ENCODE results near the gene FOXA2.

The FOXA2 gene

DNA sequence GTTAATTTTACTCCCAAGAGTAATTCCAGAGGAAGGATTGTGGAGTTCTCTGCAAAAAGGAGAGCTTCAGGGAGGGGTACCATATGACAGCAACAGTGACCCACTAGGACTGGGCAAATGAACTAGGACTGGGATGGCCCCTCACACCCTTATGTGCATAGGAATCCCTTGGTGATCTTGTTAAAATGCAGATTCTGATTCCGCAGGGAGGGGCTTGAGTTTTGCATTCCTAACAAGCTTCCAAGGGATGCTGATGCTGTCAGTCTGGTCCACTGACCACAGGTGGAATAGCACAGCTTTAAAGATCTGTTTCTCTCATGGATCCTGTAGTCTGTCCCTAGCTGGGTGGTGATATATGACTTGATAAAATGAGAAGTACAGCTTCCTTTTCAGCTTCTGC is 6.3 kb upstream of the FOXA2 start:
- no peaks in the 10 kb centered on the region for H3K79me1 ChIP-seq (ENCODE audit: low read length)
- no peaks in the 10 kb centered on the region for H3K79me2 ChIP-seq (ENCODE audit: control insufficient read depth, insufficient read depth, low read length)
- no peaks in the 10 kb centered on the region for H3K36me3 ChIP-seq (ENCODE audit: control insufficient read depth, insufficient read depth, low read length)
- H3K9ac ChIP-seq (ENCODE audit: low read length) = no peak overlapping the region
- H4K5ac ChIP-seq (ENCODE audit: low read length) = no peak overlapping the region
- no peak overlapping the region for H2BK120ac ChIP-seq (ENCODE audit: low read depth, low read length)
- no CpG with 5 or more reads among the region's 1 CpG for WGBS (ENCODE audit: extremely low coverage, insufficient coverage, low lambda C conversion rate)
- no peak overlapping the region for H2BK15ac ChIP-seq (replicated peaks; ENCODE audit: low read depth)
- no peak overlapping the region for H3K4ac ChIP-seq (ENCODE audit: low read depth, low read length)
- H3K27me3 ChIP-seq (ENCODE audit: insufficient read depth, low read length, poor library complexity) = peaks cover 22% of the 10 kb centered on the region
- no peak overlapping the region for H4K8ac ChIP-seq (ENCODE audit: low read depth, low read length)
- no peak overlapping the region for H3K18ac ChIP-seq (ENCODE audit: low read length)
- no peak overlapping the region for H3K56ac ChIP-seq (ENCODE audit: low read length)
- peak; percentile 45 for DNase-seq
- no peak overlapping the region for H2BK5ac ChIP-seq (ENCODE audit: low read length)
- no peak overlapping the region for H2AK5ac ChIP-seq (ENCODE audit: low read length)
- no peak overlapping the region for H3K4me3 ChIP-seq (ENCODE audit: low read length)
- H3K27ac ChIP-seq (ENCODE audit: low read depth, low read length) = no peak overlapping the region
- H3K23ac ChIP-seq (ENCODE audit: low read length) = no peak overlapping the region
- no peak overlapping the region for H3K4me2 ChIP-seq (ENCODE audit: low read length)
- H3K4me1 ChIP-seq (ENCODE audit: control insufficient read depth, low read depth, low read length) = no peaks in the 10 kb centered on the region

DNA sequence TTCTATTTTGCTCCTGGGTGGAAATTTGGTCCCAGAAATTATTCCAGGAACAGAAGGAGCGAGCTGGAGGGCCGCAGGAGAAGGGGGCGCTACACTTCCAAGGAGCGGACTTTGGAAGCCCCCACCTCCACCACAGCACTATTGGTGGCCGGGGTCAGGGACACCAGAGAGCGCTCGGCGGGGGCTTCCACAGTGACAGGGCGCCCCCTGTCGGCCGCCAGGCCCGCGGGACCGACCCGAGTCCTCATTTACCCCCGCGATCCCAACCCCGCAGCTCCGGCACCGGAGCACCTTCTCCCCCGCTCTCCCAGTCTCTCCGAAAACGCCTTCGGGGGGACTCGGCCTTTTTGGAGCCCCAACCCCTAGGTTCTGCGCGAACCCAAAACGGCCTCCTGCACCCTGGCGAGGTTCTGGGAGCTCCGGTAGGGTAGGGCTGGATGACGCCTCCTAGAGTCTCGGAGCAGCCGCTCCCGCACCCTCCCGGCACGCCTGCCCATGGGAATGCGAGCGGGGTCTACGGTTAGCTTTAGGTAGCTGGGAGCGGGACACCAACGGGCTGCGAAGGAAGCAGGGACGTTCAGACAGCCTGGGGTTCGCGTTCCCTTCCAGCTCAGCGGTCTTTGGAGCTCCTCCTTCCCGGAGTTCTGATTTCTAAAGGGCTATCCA is 2.4 kb upstream of the FOXA2 start:
- no peak overlapping the region for H3K18ac ChIP-seq (ENCODE audit: low read length)
- no peaks in the 10 kb centered on the region for H3K36me3 ChIP-seq (ENCODE audit: control insufficient read depth, insufficient read depth, low read length)
- peak overlapping the region; percentile 11 for H3K4me2 ChIP-seq (ENCODE audit: low read length)
- H3K4ac ChIP-seq (ENCODE audit: low read depth, low read length) = no peak overlapping the region
- H2BK5ac ChIP-seq (ENCODE audit: low read length) = no peak overlapping the region
- no peak overlapping the region for H2BK120ac ChIP-seq (ENCODE audit: low read depth, low read length)
- no CpG with 5 or more reads among the region's 47 CpGs for WGBS (ENCODE audit: extremely low coverage, insufficient coverage, low lambda C conversion rate)
- H2BK15ac ChIP-seq (replicated peaks; ENCODE audit: low read depth) = no peak overlapping the region
- H3K79me1 ChIP-seq (ENCODE audit: low read length) = no peaks in the 10 kb centered on the region
- H3K56ac ChIP-seq (ENCODE audit: low read length) = peak overlapping the region; percentile 71
- H4K8ac ChIP-seq (ENCODE audit: low read depth, low read length) = no peak overlapping the region
- H4K5ac ChIP-seq (ENCODE audit: low read length) = no peak overlapping the region
- H3K4me1 ChIP-seq (ENCODE audit: control insufficient read depth, low read depth, low read length) = no peaks in the 10 kb centered on the region
- H3K79me2 ChIP-seq (ENCODE audit: control insufficient read depth, insufficient read depth, low read length) = no peaks in the 10 kb centered on the region
- peak; percentile 75 for DNase-seq
- peaks cover 43% of the 10 kb centered on the region for H3K27me3 ChIP-seq (ENCODE audit: insufficient read depth, low read length, poor library complexity)
- H3K9ac ChIP-seq (ENCODE audit: low read length) = peak overlapping the region; percentile 45
- H3K23ac ChIP-seq (ENCODE audit: low read length) = no peak overlapping the region
- H3K27ac ChIP-seq (ENCODE audit: low read depth, low read length) = no peak overlapping the region
- H2AK5ac ChIP-seq (ENCODE audit: low read length) = no peak overlapping the region
- no peak overlapping the region for H3K4me3 ChIP-seq (ENCODE audit: low read length)

GRCh38 chr20:22585786-22586493 is 1.6 kb upstream of the FOXA2 start:
- no peaks in the 10 kb centered on the region for H3K36me3 ChIP-seq (ENCODE audit: control insufficient read depth, insufficient read depth, low read length)
- peak overlapping the region; percentile 19 for H3K56ac ChIP-seq (ENCODE audit: low read length)
- DNase-seq = no peak
- no peak overlapping the region for H4K5ac ChIP-seq (ENCODE audit: low read length)
- WGBS (ENCODE audit: extremely low coverage, insufficient coverage, low lambda C conversion rate) = no CpG with 5 or more reads among the region's 29 CpGs
- no peak overlapping the region for H3K23ac ChIP-seq (ENCODE audit: low read length)
- peaks cover 51% of the 10 kb centered on the region for H3K27me3 ChIP-seq (ENCODE audit: insufficient read depth, low read length, poor library complexity)
- no peak overlapping the region for H3K4me3 ChIP-seq (ENCODE audit: low read length)
- no peak overlapping the region for H2BK120ac ChIP-seq (ENCODE audit: low read depth, low read length)
- no peak overlapping the region for H3K18ac ChIP-seq (ENCODE audit: low read length)
- no peak overlapping the region for H3K4me2 ChIP-seq (ENCODE audit: low read length)
- no peaks in the 10 kb centered on the region for H3K79me1 ChIP-seq (ENCODE audit: low read length)
- no peak overlapping the region for H2BK15ac ChIP-seq (replicated peaks; ENCODE audit: low read depth)
- no peak overlapping the region for H2BK5ac ChIP-seq (ENCODE audit: low read length)
- no peaks in the 10 kb centered on the region for H3K4me1 ChIP-seq (ENCODE audit: control insufficient read depth, low read depth, low read length)
- no peaks in the 10 kb centered on the region for H3K79me2 ChIP-seq (ENCODE audit: control insufficient read depth, insufficient read depth, low read length)
- H2AK5ac ChIP-seq (ENCODE audit: low read length) = no peak overlapping the region
- no peak overlapping the region for H3K27ac ChIP-seq (ENCODE audit: low read depth, low read length)
- no peak overlapping the region for H3K9ac ChIP-seq (ENCODE audit: low read length)
- H3K4ac ChIP-seq (ENCODE audit: low read depth, low read length) = no peak overlapping the region
- H4K8ac ChIP-seq (ENCODE audit: low read depth, low read length) = no peak overlapping the region

GRCh38 chr20:22584922-22585785 is 782 bp upstream of the FOXA2 start:
- DNase-seq = peak; percentile 63
- H3K4me3 ChIP-seq (ENCODE audit: low read length) = no peak overlapping the region
- H3K36me3 ChIP-seq (ENCODE audit: control insufficient read depth, insufficient read depth, low read length) = no peaks in the 10 kb centered on the region
- H3K9ac ChIP-seq (ENCODE audit: low read length) = peak overlapping the region; percentile 28
- no peak overlapping the region for H2BK5ac ChIP-seq (ENCODE audit: low read length)
- no peaks in the 10 kb centered on the region for H3K79me2 ChIP-seq (ENCODE audit: control insufficient read depth, insufficient read depth, low read length)
- H2BK120ac ChIP-seq (ENCODE audit: low read depth, low read length) = no peak overlapping the region
- no peak overlapping the region for H3K4ac ChIP-seq (ENCODE audit: low read depth, low read length)
- peak overlapping the region; percentile 27 for H3K4me2 ChIP-seq (ENCODE audit: low read length)
- no peaks in the 10 kb centered on the region for H3K4me1 ChIP-seq (ENCODE audit: control insufficient read depth, low read depth, low read length)
- no CpG with 5 or more reads among the region's 58 CpGs for WGBS (ENCODE audit: extremely low coverage, insufficient coverage, low lambda C conversion rate)
- peak overlapping the region; percentile 58 for H3K56ac ChIP-seq (ENCODE audit: low read length)
- H3K79me1 ChIP-seq (ENCODE audit: low read length) = no peaks in the 10 kb centered on the region
- no peak overlapping the region for H2AK5ac ChIP-seq (ENCODE audit: low read length)
- no peak overlapping the region for H4K5ac ChIP-seq (ENCODE audit: low read length)
- H2BK15ac ChIP-seq (replicated peaks; ENCODE audit: low read depth) = no peak overlapping the region
- H4K8ac ChIP-seq (ENCODE audit: low read depth, low read length) = no peak overlapping the region
- peaks cover 58% of the 10 kb centered on the region for H3K27me3 ChIP-seq (ENCODE audit: insufficient read depth, low read length, poor library complexity)
- no peak overlapping the region for H3K18ac ChIP-seq (ENCODE audit: low read length)
- no peak overlapping the region for H3K27ac ChIP-seq (ENCODE audit: low read depth, low read length)
- no peak overlapping the region for H3K23ac ChIP-seq (ENCODE audit: low read length)

DNA sequence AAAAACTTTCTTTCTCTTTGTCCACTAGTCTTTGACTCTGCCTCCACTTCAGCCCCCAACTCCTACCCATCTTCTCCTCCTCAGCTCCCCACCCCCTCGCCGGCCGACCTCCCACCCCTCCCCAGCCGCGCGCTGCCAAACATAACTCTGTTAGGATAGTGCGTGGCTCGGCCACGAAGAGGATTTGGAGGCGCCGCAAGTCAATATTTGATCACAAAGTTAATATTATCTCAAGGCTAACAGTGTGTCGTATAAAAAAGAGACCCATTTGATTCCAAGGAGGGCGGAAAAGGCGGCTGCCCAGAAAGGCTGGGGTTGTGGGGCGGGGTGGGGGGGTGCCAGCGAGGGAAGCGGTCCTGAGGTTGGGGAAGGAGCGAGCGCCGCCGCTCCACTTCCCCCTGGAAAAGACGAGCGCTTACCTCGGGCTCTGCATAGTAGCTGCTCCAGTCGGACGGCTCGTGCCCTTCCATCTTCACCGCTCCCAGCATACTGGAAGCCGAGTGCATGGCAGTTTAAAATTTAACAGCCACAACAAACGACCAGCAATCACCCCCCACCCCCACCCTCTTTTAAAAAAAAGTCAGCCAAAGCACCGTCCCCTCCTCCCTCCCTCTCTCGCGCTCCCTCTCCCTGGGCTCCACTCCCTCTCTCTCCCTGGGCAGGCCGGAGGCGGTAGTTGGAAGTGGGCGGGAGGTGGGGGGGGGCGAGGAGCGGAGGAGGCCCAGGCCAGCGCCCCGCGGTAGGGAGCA is 425 bp downstream of the FOXA2 start:
- H3K9ac ChIP-seq (ENCODE audit: low read length) = peak overlapping the region; percentile 74
- H3K4me1 ChIP-seq (ENCODE audit: control insufficient read depth, low read depth, low read length) = no peaks in the 10 kb centered on the region
- H3K36me3 ChIP-seq (ENCODE audit: control insufficient read depth, insufficient read depth, low read length) = no peaks in the 10 kb centered on the region
- H2AK5ac ChIP-seq (ENCODE audit: low read length) = no peak overlapping the region
- no peak overlapping the region for H4K8ac ChIP-seq (ENCODE audit: low read depth, low read length)
- no CpG with 5 or more reads among the region's 41 CpGs for WGBS (ENCODE audit: extremely low coverage, insufficient coverage, low lambda C conversion rate)
- no peaks in the 10 kb centered on the region for H3K79me2 ChIP-seq (ENCODE audit: control insufficient read depth, insufficient read depth, low read length)
- H4K5ac ChIP-seq (ENCODE audit: low read length) = no peak overlapping the region
- H3K4ac ChIP-seq (ENCODE audit: low read depth, low read length) = peak overlapping the region; percentile 6
- peak overlapping the region; percentile 85 for H3K56ac ChIP-seq (ENCODE audit: low read length)
- no peak overlapping the region for H3K27ac ChIP-seq (ENCODE audit: low read depth, low read length)
- no peak overlapping the region for H2BK15ac ChIP-seq (replicated peaks; ENCODE audit: low read depth)
- peak; percentile 90 for DNase-seq
- peak overlapping the region; percentile 16 for H3K18ac ChIP-seq (ENCODE audit: low read length)
- peak overlapping the region; percentile 50 for H3K4me2 ChIP-seq (ENCODE audit: low read length)
- no peaks in the 10 kb centered on the region for H3K79me1 ChIP-seq (ENCODE audit: low read length)
- H3K27me3 ChIP-seq (ENCODE audit: insufficient read depth, low read length, poor library complexity) = peaks cover 58% of the 10 kb centered on the region
- H2BK120ac ChIP-seq (ENCODE audit: low read depth, low read length) = no peak overlapping the region
- no peak overlapping the region for H2BK5ac ChIP-seq (ENCODE audit: low read length)
- H3K23ac ChIP-seq (ENCODE audit: low read length) = no peak overlapping the region
- peak overlapping the region; percentile 51 for H3K4me3 ChIP-seq (ENCODE audit: low read length)

All from mesendoderm (in vitro differentiated cells).